ENCODE results near the gene CHMP2A.

Gene CHMP2A

GRCh38 chr19:58546019-58546530 lies 8.8 kb downstream of the CHMP2A start:
- peaks cover 18 to 62% of the 10 kb centered on the region in 2 experiments for H3K36me3 ChIP-seq (ENCODE audit: control insufficient read depth in 2 of 2, insufficient read depth in 1 of 2, low read length in 2 of 2)
- TF ChIP-seq ZNF626 (tag by site-specific recombination; IDR thresholded peaks at IDR 0.05): no peak
- TF ChIP-seq PATZ1 (tag by site-specific recombination; IDR thresholded peaks at IDR 0.05): no peak
- 0 out of 2 replicates have a peak, but pooled peaks have one; percentile 20 for TF ChIP-seq ZBTB11 (tag by site-specific recombination; conservative IDR thresholded peaks at IDR 0.05; ENCODE audit: low read depth)
- CTCF ChIA-PET: interaction anchor here (0.9 to 1.7 kb wide), 2 partner anchors 26 to 35 kb away, joined by 3 to 9 read pairs; partner anchors contain the start of gene ZBTB45
- no peaks in the 10 kb centered on the region for H3K9me3 ChIP-seq (ENCODE audit: control insufficient read depth, insufficient read depth, low read depth, low read length)
- peak overlapping the region; percentile 99 for H3K27ac ChIP-seq (ENCODE audit: extremely low read depth, low read depth, low read length)
- peaks cover 13% of the 10 kb centered on the region for H3K4me1 ChIP-seq (ENCODE audit: control insufficient read depth, insufficient read depth, low read length)
- POLR2A ChIA-PET: interaction anchor here (0.6 to 4.4 kb wide), 6 partner anchors 8 to 327 kb away, joined by 3 to 128 read pairs (median 10); partner anchors contain the start of genes CHMP2A, UBE2M, ZBTB45 and ZNF497
- peak overlapping the region; percentile 67 for H3K4me3 ChIP-seq (ENCODE audit: low read depth, low read length)

GRCh38 chr19:58545286-58546018 lies 9.5 kb downstream of the CHMP2A start:
- H3K27ac ChIP-seq (ENCODE audit: extremely low read depth, low read depth, low read length): peak overlapping the region; percentile 99
- H3K4me1 ChIP-seq (ENCODE audit: control insufficient read depth, insufficient read depth, low read length): peaks cover 13% of the 10 kb centered on the region
- ChIA-PET CTCF (no interaction called here), POLR2A (interaction anchor here (0.6 to 4.4 kb wide), 7 partner anchors 8 to 327 kb away, joined by 3 to 128 read pairs (median 7); partner anchors contain the start of genes CHMP2A, UBE2M, ZBTB45 and ZNF497)
- peaks cover 17 to 56% of the 10 kb centered on the region in 2 experiments; a peak in 2 of 3 replicates for H3K36me3 ChIP-seq (ENCODE audit: control insufficient read depth in 2 of 2, insufficient read depth in 1 of 2, low read length in 2 of 2)
- no peaks in the 10 kb centered on the region for H3K9me3 ChIP-seq (ENCODE audit: control insufficient read depth, insufficient read depth, low read depth, low read length)
- H3K4me3 ChIP-seq (ENCODE audit: low read depth, low read length): peak overlapping the region; percentile 67
- TF ChIP-seq ZNF423 (tag by site-specific recombination; IDR thresholded peaks at IDR 0.05): no peak
- no peak for TF ChIP-seq ZNF610 (tag by site-specific recombination; IDR thresholded peaks at IDR 0.05; ENCODE audit: borderline replicate concordance)
- no peak for TF ChIP-seq ZNF449 (tag by site-specific recombination; IDR thresholded peaks at IDR 0.05)
- 0 out of 2 replicates have a peak, but pooled peaks have one; percentile 12 for TF ChIP-seq KLF8 (tag by site-specific recombination; IDR thresholded peaks at IDR 0.05)
- no peak for TF ChIP-seq ZNF211 (tag by site-specific recombination; IDR thresholded peaks at IDR 0.05; ENCODE audit: low read depth)
- no peak for TF ChIP-seq ZIC2 (tag by site-specific recombination; IDR thresholded peaks at IDR 0.05)
- TF ChIP-seq ZNF639 (tag by site-specific recombination; IDR thresholded peaks at IDR 0.05): no peak
- TF ChIP-seq ZNF426 (tag by site-specific recombination; IDR thresholded peaks at IDR 0.05): no peak
- TF ChIP-seq ZNF274 (IDR thresholded peaks at IDR 0.05; ENCODE audit: low read length): no peak
- no peak for TF ChIP-seq ZNF274 (tag by site-specific recombination; IDR thresholded peaks at IDR 0.05; ENCODE audit: borderline replicate concordance)
- no peak for TF ChIP-seq ZNF518A (tag by site-specific recombination; conservative IDR thresholded peaks at IDR 0.05; ENCODE audit: low read depth)
- no peak for TF ChIP-seq PRDM4 (tag by site-specific recombination; IDR thresholded peaks at IDR 0.05)
